ENCODE measurements around the gene DOCK8.

DOCK8 gene

DNA sequence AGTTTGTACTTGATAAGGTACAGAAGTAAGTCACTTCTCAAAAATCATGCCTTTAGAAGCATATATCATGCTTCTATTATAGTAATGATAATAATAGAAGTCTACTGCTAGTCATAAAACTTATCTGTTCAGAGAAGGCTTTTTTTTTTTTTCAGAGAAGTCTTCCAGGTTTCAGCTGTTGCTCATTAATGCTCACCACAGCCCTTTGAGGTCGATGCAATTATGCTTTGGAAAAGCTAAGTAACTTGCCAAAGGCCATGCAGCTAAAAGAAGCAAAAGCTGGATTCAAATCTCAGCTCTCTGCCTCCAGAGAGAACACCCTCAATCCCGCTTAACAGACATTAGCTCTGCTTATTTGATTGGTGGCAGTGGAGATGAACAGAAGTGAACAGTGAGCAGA lies 150.8 kb downstream of the DOCK8 start:
- no peaks in the 10 kb centered on the region for H3K36me3 ChIP-seq (ENCODE audit: control insufficient read depth, insufficient read depth, low read length)
- H3K4me3 ChIP-seq (ENCODE audit: extremely low read depth, insufficient read depth, low read length, poor library complexity, severe bottlenecking): no peak overlapping the region
- no peak overlapping the region for H3K27ac ChIP-seq (ENCODE audit: low read depth, low read length, severe bottlenecking)
- no peaks in the 10 kb centered on the region for H3K4me1 ChIP-seq (ENCODE audit: control insufficient read depth, insufficient read depth, low read length, poor library complexity, severe bottlenecking)
- WGBS, 2 experiments (ENCODE audit: insufficient coverage in 2 of 2): 83% methylated on average over 1 of the region's 2 CpGs; no CpG with 5 or more reads in 1 of the 2 experiments
- H3K9me3 ChIP-seq (ENCODE audit: control insufficient read depth, low read length): no peaks in the 10 kb centered on the region

DNA sequence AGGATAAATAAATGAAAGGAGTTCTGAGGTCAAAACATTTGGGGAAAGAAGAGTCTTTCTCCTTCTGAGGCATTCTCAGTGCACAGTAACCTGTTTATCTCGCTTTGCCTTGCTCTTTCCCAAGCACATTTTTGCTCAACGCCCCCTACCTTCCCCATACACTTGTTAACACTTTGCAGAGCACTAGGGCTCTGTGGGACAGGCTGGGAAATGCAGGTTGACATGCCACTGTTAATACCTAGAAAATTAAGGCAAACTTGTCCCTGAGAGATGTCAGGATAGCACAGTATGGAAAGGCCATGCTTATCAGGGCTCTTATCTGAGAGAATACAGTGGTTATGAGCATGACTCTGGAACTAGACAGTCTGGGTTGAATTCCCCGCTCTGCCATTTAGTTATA lies 152.0 kb downstream of the DOCK8 start:
- H3K9me3 ChIP-seq (ENCODE audit: control insufficient read depth, low read length): no peaks in the 10 kb centered on the region
- H3K4me1 ChIP-seq (ENCODE audit: control insufficient read depth, insufficient read depth, low read length, poor library complexity, severe bottlenecking): peaks cover 5% of the 10 kb centered on the region
- H3K27ac ChIP-seq (ENCODE audit: low read depth, low read length, severe bottlenecking): no peak overlapping the region
- no peak overlapping the region for H3K4me3 ChIP-seq (ENCODE audit: extremely low read depth, insufficient read depth, low read length, poor library complexity, severe bottlenecking)
- WGBS, 2 experiments (ENCODE audit: insufficient coverage in 2 of 2): 65% methylated on average over 2 of the region's 3 CpGs; no CpG with 5 or more reads in 1 of the 2 experiments
- H3K36me3 ChIP-seq (ENCODE audit: control insufficient read depth, insufficient read depth, low read length): no peaks in the 10 kb centered on the region

DNA sequence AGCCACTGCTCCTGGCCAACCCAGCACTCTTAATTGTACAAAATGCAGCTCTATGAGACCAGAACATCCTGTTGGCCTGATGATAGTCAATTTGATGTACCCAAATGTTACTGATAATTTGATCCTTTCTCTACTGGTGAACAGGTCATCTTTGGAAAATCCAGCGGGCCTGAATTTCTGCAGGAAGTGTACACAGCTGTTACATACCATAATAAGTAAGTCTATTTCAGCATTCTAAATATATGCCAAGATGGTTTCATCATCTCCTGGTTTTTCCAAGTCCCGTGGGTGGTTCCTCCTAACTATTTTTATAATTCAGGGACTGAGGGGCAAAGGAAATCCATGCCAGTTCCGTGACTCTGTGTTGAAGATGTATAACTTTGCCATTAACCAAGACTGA lies 155.4 kb downstream of the DOCK8 start:
- H3K4me1 ChIP-seq (ENCODE audit: control insufficient read depth, insufficient read depth, low read length, poor library complexity, severe bottlenecking): peaks cover 6% of the 10 kb centered on the region
- 100% methylated on average over 1 of the region's 3 CpGs; no CpG with 5 or more reads in 1 of the 2 experiments for WGBS, 2 experiments (ENCODE audit: insufficient coverage in 2 of 2)
- no peak overlapping the region for H3K4me3 ChIP-seq (ENCODE audit: extremely low read depth, insufficient read depth, low read length, poor library complexity, severe bottlenecking)
- no peaks in the 10 kb centered on the region for H3K36me3 ChIP-seq (ENCODE audit: control insufficient read depth, insufficient read depth, low read length)
- no peak overlapping the region for H3K27ac ChIP-seq (ENCODE audit: low read depth, low read length, severe bottlenecking)
- no peaks in the 10 kb centered on the region for H3K9me3 ChIP-seq (ENCODE audit: control insufficient read depth, low read length)

DNA sequence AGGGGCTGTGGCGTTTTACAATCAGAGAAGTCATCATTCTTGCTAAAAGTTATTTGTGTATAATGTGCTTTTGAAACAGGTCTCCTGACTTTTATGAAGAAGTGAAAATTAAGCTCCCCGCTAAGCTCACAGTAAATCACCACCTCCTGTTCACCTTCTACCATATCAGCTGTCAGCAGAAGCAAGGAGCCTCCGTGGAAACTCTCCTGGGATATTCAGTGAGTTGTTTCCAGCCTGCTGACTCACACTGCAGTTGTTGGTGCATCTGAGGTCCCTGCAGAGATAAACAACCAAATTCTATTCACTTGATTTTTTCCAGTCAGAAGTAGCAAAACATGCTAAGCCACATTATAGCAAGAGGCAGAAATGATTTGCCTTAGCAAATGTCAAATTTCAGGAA lies 156.7 kb downstream of the DOCK8 start:
- WGBS, 2 experiments (ENCODE audit: insufficient coverage in 2 of 2): 36 to 50% methylated on average over 2 of the region's 3 CpGs

DNA sequence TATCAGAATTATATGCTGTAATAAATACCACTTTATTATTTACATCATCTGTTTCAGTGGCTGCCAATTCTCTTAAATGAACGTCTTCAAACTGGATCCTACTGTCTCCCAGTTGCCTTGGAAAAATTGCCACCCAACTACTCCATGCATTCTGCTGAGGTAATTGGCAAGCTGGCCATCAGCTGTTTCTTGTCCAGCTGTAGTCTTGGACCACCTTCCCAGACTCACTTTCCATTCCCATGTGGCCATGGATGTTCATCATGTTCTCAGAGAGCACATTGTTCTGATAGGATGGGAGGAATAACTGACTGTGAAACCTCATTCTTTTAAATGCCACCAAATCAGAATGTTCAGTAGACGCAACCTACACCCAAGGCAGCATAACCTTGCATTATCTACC lies 157.5 kb downstream of the DOCK8 start:
- Histone ChIP-seq H3K36me3 (ENCODE audit: control insufficient read depth, insufficient read depth, low read length) (no peaks in the 10 kb centered on the region), H3K9me3 (ENCODE audit: control insufficient read depth, low read length) (no peaks in the 10 kb centered on the region), H3K4me1 (ENCODE audit: control insufficient read depth, insufficient read depth, low read length, poor library complexity, severe bottlenecking) (peaks cover 6% of the 10 kb centered on the region), H3K27ac (ENCODE audit: low read depth, low read length, severe bottlenecking) (no peak overlapping the region), H3K4me3 (ENCODE audit: extremely low read depth, insufficient read depth, low read length, poor library complexity, severe bottlenecking) (no peak overlapping the region)
- 100% methylated on average over 1 of the region's 2 CpGs for WGBS, 2 experiments (ENCODE audit: insufficient coverage in 2 of 2)

More for the DNA sequence above, 156.7 kb downstream of the DOCK8 start:
- no peaks in the 10 kb centered on the region for H3K36me3 ChIP-seq (ENCODE audit: control insufficient read depth, insufficient read depth, low read length)
- H3K4me1 ChIP-seq (ENCODE audit: control insufficient read depth, insufficient read depth, low read length, poor library complexity, severe bottlenecking): peaks cover 6% of the 10 kb centered on the region
- H3K9me3 ChIP-seq (ENCODE audit: control insufficient read depth, low read length): no peaks in the 10 kb centered on the region
- H3K27ac ChIP-seq (ENCODE audit: low read depth, low read length, severe bottlenecking): no peak overlapping the region
- H3K4me3 ChIP-seq (ENCODE audit: extremely low read depth, insufficient read depth, low read length, poor library complexity, severe bottlenecking): no peak overlapping the region

DNA sequence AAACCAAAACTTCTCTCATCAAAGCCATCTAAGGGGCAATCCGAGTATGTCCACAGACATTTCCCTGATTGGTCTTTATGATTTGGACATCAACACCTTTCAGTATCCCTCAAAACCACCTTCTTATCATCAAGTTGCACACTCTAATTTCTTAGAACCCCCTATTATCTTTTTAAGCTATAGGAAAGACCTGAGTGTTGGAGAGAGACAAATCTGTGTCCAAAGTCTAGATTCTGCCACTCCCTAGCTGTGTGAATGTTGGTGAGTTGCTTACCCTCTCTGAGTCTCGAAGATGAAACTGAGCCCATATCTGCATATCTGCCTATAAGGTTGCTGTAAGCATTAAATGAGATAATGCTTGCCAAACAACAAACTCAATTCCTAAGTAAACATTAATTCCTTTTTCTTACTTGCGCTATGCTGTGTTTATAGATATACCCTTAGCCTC lies 159.1 kb downstream of the DOCK8 start:
- Histone ChIP-seq H3K4me1 (ENCODE audit: control insufficient read depth, insufficient read depth, low read length, poor library complexity, severe bottlenecking) (peaks cover 6% of the 10 kb centered on the region), H3K27ac (ENCODE audit: low read depth, low read length, severe bottlenecking) (no peak overlapping the region), H3K36me3 (ENCODE audit: control insufficient read depth, insufficient read depth, low read length) (no peaks in the 10 kb centered on the region), H3K4me3 (ENCODE audit: extremely low read depth, insufficient read depth, low read length, poor library complexity, severe bottlenecking) (no peak overlapping the region), H3K9me3 (ENCODE audit: control insufficient read depth, low read length) (no peaks in the 10 kb centered on the region)
- 88% methylated on average over 1 of the region's 3 CpGs; no CpG with 5 or more reads in 1 of the 2 experiments for WGBS, 2 experiments (ENCODE audit: insufficient coverage in 2 of 2)

DNA sequence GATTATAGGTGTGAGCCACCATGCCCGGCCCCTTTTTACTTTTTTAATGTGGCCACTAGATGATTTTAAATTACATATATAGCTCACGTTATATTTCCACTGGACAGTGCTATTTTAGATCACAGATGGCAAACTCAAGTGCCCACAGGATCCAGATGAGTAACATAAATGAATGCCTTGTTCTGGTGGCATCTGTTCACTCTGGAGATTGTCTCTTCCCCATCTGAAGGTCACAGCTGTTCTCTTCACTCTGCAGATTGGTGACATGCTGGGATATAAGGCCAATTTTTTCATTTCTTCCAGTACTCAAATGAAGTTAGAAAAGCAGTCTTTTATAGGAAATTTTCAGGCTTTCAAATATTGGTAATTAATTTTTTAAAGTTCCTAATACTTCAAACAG lies 160.1 kb downstream of the DOCK8 start:
- no peak overlapping the region for H3K27ac ChIP-seq (ENCODE audit: low read depth, low read length, severe bottlenecking)

DNA sequence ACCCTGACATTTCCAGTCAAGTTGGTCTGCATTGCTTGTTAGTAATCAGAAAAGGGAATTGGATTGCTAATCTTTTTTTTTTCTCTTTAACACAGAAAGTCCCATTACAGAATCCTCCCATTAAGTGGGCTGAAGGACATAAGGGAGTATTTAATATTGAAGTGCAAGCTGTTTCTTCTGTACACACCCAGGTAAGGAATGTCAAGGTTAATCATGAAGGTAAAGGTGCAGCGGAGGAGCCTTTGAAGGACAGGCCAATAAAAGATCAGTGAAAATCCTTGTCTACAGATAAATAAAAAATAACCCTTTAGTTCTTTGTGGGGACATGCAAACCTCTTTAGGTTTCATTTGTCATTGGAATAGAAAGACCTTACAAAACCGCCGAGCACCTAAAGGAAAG lies 161.4 kb downstream of the DOCK8 start:
- Histone ChIP-seq H3K4me3 (ENCODE audit: extremely low read depth, insufficient read depth, low read length, poor library complexity, severe bottlenecking) (no peak overlapping the region), H3K36me3 (ENCODE audit: control insufficient read depth, insufficient read depth, low read length) (no peaks in the 10 kb centered on the region), H3K27ac (ENCODE audit: low read depth, low read length, severe bottlenecking) (no peak overlapping the region), H3K4me1 (ENCODE audit: control insufficient read depth, insufficient read depth, low read length, poor library complexity, severe bottlenecking) (peaks cover 6% of the 10 kb centered on the region), H3K9me3 (ENCODE audit: control insufficient read depth, low read length) (no peaks in the 10 kb centered on the region)
- 87 to 97% methylated on average over 2 to 3 of the region's 3 CpGs for WGBS, 2 experiments (ENCODE audit: insufficient coverage in 2 of 2)

More for the DNA sequence above, 160.1 kb downstream of the DOCK8 start:
- Histone ChIP-seq H3K4me1 (ENCODE audit: control insufficient read depth, insufficient read depth, low read length, poor library complexity, severe bottlenecking) (peaks cover 6% of the 10 kb centered on the region), H3K9me3 (ENCODE audit: control insufficient read depth, low read length) (no peaks in the 10 kb centered on the region), H3K36me3 (ENCODE audit: control insufficient read depth, insufficient read depth, low read length) (no peaks in the 10 kb centered on the region), H3K4me3 (ENCODE audit: extremely low read depth, insufficient read depth, low read length, poor library complexity, severe bottlenecking) (no peak overlapping the region)
- WGBS, 2 experiments (ENCODE audit: insufficient coverage in 2 of 2): no CpG with 5 or more reads among the region's 2 CpGs

DNA sequence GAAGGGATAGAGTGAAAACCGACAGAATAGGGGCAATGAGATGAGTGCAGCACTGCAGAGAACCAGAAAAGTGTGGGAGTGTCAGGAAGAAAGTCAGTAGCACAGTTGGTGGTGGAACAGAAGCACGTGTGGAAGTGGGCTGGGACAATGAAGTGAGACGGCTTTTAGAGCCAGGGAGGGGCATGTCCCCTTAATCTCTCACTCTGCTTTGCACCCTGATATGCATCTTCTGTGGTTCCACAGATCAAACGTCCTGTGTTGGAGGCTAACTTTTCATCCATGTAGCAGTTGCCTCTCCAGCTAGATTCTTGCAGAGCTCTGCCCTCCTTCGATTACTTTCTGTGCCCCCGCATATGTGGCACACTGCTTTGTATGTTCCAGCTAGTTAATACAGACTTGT lies 163.6 kb downstream of the DOCK8 start:
- no peaks in the 10 kb centered on the region for H3K36me3 ChIP-seq (ENCODE audit: control insufficient read depth, insufficient read depth, low read length)
- no peak overlapping the region for H3K4me3 ChIP-seq (ENCODE audit: extremely low read depth, insufficient read depth, low read length, poor library complexity, severe bottlenecking)
- H3K9me3 ChIP-seq (ENCODE audit: control insufficient read depth, low read length): no peaks in the 10 kb centered on the region
- 60 to 66% methylated on average over 4 to 6 of the region's 6 CpGs for WGBS, 2 experiments (ENCODE audit: insufficient coverage in 2 of 2)
- no peak overlapping the region for H3K27ac ChIP-seq (ENCODE audit: low read depth, low read length, severe bottlenecking)
- H3K4me1 ChIP-seq (ENCODE audit: control insufficient read depth, insufficient read depth, low read length, poor library complexity, severe bottlenecking): no peaks in the 10 kb centered on the region

DNA sequence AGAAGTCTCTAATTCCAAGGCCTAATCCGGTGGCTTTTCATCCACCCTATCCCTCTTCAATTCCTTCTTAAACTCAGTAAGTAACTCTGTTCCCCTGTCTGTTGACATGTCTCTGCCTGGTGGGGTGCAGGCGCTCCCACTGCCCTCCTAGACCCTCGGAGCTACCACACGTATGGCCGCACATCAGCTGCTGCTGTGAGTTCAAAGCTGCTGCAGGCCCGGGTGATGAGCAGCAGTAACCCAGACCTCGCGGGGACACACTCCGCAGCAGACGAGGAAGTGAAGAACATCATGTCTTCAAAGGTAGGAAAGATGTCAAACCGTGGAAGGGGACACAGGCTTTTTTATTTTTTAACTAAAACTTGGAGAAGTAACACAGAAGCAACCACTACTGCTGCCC lies 167.7 kb downstream of the DOCK8 start:
- 91 to 92% methylated on average over 8 to 10 of the region's 11 CpGs for WGBS, 2 experiments (ENCODE audit: insufficient coverage in 2 of 2)
- no peaks in the 10 kb centered on the region for H3K36me3 ChIP-seq (ENCODE audit: control insufficient read depth, insufficient read depth, low read length)
- H3K4me1 ChIP-seq (ENCODE audit: control insufficient read depth, insufficient read depth, low read length, poor library complexity, severe bottlenecking): no peaks in the 10 kb centered on the region
- no peaks in the 10 kb centered on the region for H3K9me3 ChIP-seq (ENCODE audit: control insufficient read depth, low read length)
- no peak overlapping the region for H3K4me3 ChIP-seq (ENCODE audit: extremely low read depth, insufficient read depth, low read length, poor library complexity, severe bottlenecking)
- no peak overlapping the region for H3K27ac ChIP-seq (ENCODE audit: low read depth, low read length, severe bottlenecking)

DNA sequence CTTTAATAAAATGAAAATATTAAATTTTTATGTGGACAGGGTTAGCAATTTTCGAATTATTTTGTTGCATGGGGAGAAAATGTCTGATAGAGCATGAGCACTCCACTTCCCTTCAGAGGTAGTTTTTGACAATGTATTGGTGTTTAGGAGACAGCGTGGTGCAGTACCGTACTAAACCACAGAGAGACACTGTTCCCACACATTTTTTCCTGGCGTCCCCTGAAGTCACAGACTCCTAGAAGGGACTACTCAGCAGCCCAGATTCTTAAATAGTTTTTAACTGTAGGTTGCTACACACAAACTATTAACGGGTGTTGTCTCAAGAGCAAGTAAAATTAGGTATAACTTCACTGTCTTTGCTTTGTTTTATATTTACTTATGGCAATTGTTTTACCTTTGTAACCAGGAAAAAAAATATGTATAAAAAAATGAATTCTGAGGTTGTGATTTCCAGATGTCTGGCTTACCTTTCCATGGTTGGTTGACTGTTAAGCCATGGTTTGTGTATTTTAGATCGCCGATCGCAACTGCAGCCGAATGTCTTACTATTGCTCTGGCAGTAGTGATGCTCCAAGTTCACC lies 171.2 kb downstream of the DOCK8 start:
- Histone ChIP-seq H3K4me1 (ENCODE audit: control insufficient read depth, insufficient read depth, low read length, poor library complexity, severe bottlenecking) (no peaks in the 10 kb centered on the region), H3K27ac (ENCODE audit: low read depth, low read length, severe bottlenecking) (no peak overlapping the region), H3K4me3 (ENCODE audit: extremely low read depth, insufficient read depth, low read length, poor library complexity, severe bottlenecking) (no peak overlapping the region), H3K36me3 (ENCODE audit: control insufficient read depth, insufficient read depth, low read length) (no peaks in the 10 kb centered on the region), H3K9me3 (ENCODE audit: control insufficient read depth, low read length) (no peaks in the 10 kb centered on the region)
- WGBS, 2 experiments (ENCODE audit: insufficient coverage in 2 of 2): 57 to 67% methylated on average over 5 of the region's 9 CpGs

Measured in mesodermal cell (in vitro differentiated cells).